HFFc6 (cell line): Measurements from ENCODE around the gene TIFAB. TPM values are rescaled to one million over a fixed set of nuclear protein-coding genes. Genes with fewer than 3 reads are reported as not detected.

Experiments used
- DNase-seq: peaks from one replicate; pipeline ENCODE4 v3.0.0-alpha.2; 2018
- H3K27ac Mint-ChIP-seq: 2 replicates; pipeline ENCODE4 v1.8.0; 2020; ENCODE audit warnings: mild to moderate bottlenecking, mixed read lengths
- H3K27me3 Mint-ChIP-seq: 2 replicates; pipeline ENCODE4 v1.8.0; 2021; ENCODE audit warnings: mild to moderate bottlenecking, moderate library complexity, mixed read lengths; ENCODE audit not compliant: insufficient read depth
- H3K36me3 Mint-ChIP-seq: 2 replicates; pipeline ENCODE4 v1.8.0; 2021; ENCODE audit warnings: low read depth, mixed read lengths
- H3K4me1 Mint-ChIP-seq: 2 replicates; pipeline ENCODE4 v1.8.0; 2020; ENCODE audit warnings: low read depth, mixed read lengths
- H3K4me3 Mint-ChIP-seq: 2 replicates; pipeline ENCODE4 v1.8.0; 2020; ENCODE audit warnings: mild to moderate bottlenecking, moderate library complexity, mixed read lengths
- H3K9me3 Mint-ChIP-seq: 2 replicates; pipeline ENCODE4 v1.8.0; 2020; ENCODE audit warnings: mild to moderate bottlenecking, mixed read lengths
- CTCF ChIP-seq: fragments of 200-600 bp; sonication (generic); IDR thresholded peaks from 2 replicates; pipeline ENCODE4 v1.5.0; 2021; ENCODE audit warnings: antibody characterized with exemption, mild to moderate bottlenecking
- total RNA-seq, 6 experiments: library from RNA; stranded (reverse); fragmentation: NEBNext Ultra II Directional; extraction: Animal tissue kit (Norgen Biotek cat#: 25700); gene quantifications; 2 replicates in 1 of 6; 3 replicates in 5 of 6; pipeline ENCODE4 v1.2.3, GENCODE V29; 2021

Gene TIFAB
- total RNA-seq, 6 experiments from 2014 or later = not detected

DNA sequence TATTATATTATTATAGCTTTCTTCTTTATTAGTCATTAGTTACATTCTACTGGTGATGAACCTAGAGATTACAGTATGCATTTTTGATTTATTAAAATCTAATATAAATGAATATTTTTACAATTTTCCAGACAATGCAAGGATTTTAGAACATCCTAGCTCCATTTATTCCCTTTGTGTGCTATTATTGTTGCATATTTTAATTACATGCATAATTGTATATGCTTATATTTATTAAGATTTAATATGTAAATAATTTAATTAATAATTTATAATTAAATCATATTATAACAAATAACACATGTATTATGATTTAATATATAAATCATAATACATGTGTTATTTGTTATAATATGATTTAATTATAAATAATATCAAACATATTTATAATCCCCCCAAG, 29.7 kb downstream of the TIFAB start:
- H3K27ac Mint-ChIP-seq = no peak overlapping the region
- peaks cover 12% of the 10 kb centered on the region for H3K27me3 Mint-ChIP-seq
- peaks cover 26% of the 10 kb centered on the region for H3K4me1 Mint-ChIP-seq
- TF ChIP-seq CTCF = no peak
- H3K36me3 Mint-ChIP-seq = no peaks in the 10 kb centered on the region; the same call in 1 of the 2 replicates
- no peak overlapping the region for H3K4me3 Mint-ChIP-seq
- DNase-seq = no peak
- H3K9me3 Mint-ChIP-seq = peaks cover 6% of the 10 kb centered on the region; the same call in 1 of the 2 replicates

DNA sequence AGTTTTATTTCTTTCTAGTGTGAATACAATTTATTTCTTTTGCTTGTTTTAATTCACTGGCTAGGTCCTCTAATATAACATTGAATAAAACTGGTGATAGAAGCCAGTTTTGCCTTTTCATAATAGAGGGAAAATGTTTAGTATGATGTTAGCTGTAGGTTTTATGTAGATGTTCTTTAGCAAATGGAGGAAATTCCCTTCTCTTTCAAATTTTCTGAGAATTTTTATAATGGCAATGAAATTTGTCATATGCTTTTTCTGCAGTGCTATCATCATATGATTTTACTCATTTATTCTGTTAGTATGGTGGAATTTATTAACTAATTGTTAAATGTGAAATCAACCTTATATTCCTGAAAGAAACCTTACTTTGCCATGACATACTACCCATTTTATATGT, 35.1 kb downstream of the TIFAB start:
- TF ChIP-seq CTCF = no peak
- no peak overlapping the region for H3K4me3 Mint-ChIP-seq
- peaks cover 18% of the 10 kb centered on the region for H3K27me3 Mint-ChIP-seq
- H3K9me3 Mint-ChIP-seq = peaks cover 6% of the 10 kb centered on the region; the same call in 1 of the 2 replicates
- no peaks in the 10 kb centered on the region; the same call in 1 of the 2 replicates for H3K36me3 Mint-ChIP-seq
- DNase-seq = no peak
- H3K27ac Mint-ChIP-seq = no peak overlapping the region
- H3K4me1 Mint-ChIP-seq = no peaks in the 10 kb centered on the region

DNA sequence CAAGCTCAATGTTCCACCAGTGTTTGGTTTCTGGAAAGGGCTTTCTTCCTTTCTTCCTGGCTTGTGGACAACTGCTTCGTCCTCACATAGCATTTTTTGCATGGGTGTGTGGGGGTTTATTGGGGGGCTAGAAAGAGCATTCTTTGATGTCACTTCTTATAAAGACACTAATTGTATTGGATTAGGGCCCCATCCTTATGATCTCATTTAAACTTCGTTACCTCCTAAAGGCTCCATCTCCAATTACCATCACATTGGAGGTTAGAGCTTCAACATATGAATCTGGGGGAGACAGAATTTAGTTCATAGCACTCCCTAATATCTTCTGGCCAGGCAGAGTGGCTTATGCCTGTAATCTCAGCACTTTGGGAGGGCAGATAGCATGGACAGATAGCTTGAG, 47.1 kb downstream of the TIFAB start:
- peaks cover 8% of the 10 kb centered on the region for H3K27me3 Mint-ChIP-seq
- peaks cover 4% of the 10 kb centered on the region; the same call in 1 of the 2 replicates for H3K9me3 Mint-ChIP-seq
- H3K4me3 Mint-ChIP-seq = no peak overlapping the region
- TF ChIP-seq CTCF = no peak
- DNase-seq = no peak
- peaks cover 10% of the 10 kb centered on the region for H3K4me1 Mint-ChIP-seq
- H3K27ac Mint-ChIP-seq = no peak overlapping the region
- 0 out of 2 replicates have a peak, but pooled peaks cover 4% of the 10 kb centered on the region for H3K36me3 Mint-ChIP-seq

GRCh38 chr5:135402031-135402430, 50.1 kb downstream of the TIFAB start:
- peaks cover 9% of the 10 kb centered on the region; the same call in 1 of the 2 replicates for H3K36me3 Mint-ChIP-seq
- H3K4me3 Mint-ChIP-seq = no peak overlapping the region
- TF ChIP-seq CTCF = no peak
- H3K27ac Mint-ChIP-seq = no peak overlapping the region
- peaks cover 31% of the 10 kb centered on the region for H3K4me1 Mint-ChIP-seq
- DNase-seq = no peak
- H3K27me3 Mint-ChIP-seq = peaks cover 7% of the 10 kb centered on the region
- peaks cover 4% of the 10 kb centered on the region; the same call in 1 of the 2 replicates for H3K9me3 Mint-ChIP-seq

GRCh38 chr5:135400866-135401265, 51.3 kb downstream of the TIFAB start:
- no peak overlapping the region for H3K4me3 Mint-ChIP-seq

More at GRCh38 chr5:135400866-135401265, 51.3 kb downstream of the TIFAB start:
- Mint-ChIP-seq H3K9me3 (peaks cover 4% of the 10 kb centered on the region; the same call in 1 of the 2 replicates), H3K4me1 (peaks cover 43% of the 10 kb centered on the region), H3K27ac (no peak overlapping the region), H3K27me3 (peaks cover 7% of the 10 kb centered on the region), H3K36me3 (peaks cover 9% of the 10 kb centered on the region; the same call in 1 of the 2 replicates)
- TF ChIP-seq CTCF = no peak
- DNase-seq = no peak
